Astrocyte (in vitro differentiated cells and primary cell): ENCODE results near the gene ARHGAP19. TPM values are rescaled to one million over a fixed set of nuclear protein-coding genes. Genes with fewer than 3 reads are reported as not detected.

Source experiments
- DNase-seq: peaks from one replicate; pipeline ENCODE4 v3.0.0-alpha.2; 2010; ENCODE audit warnings: low read depth
- FAIRE-seq: peaks from 2 replicates; lab custom pipeline; 2011; peaks lifted over from hg19 to GRCh38; lab: Jason Lieb, UNC
- H2AFZ ChIP-seq: 2 replicates; pipeline ENCODE4 v1.6.0; 2012; ENCODE audit warnings: low read depth, low read length, inconsistent platforms
- H3K27ac ChIP-seq: 2 replicates; pipeline ENCODE4 v1.5.1; 2011; ENCODE audit warnings: low read depth, low read length, inconsistent platforms
- H3K27me3 ChIP-seq: 2 replicates; pipeline ENCODE4 v1.6.0; 2011; ENCODE audit warnings: low read length, inconsistent platforms; ENCODE audit not compliant: insufficient read depth
- H3K36me3 ChIP-seq: 2 replicates; pipeline ENCODE4 v1.5.1; 2011; ENCODE audit warnings: low read length, inconsistent platforms; ENCODE audit not compliant: insufficient read depth
- H3K4me1 ChIP-seq: 2 replicates; pipeline ENCODE4 v1.5.1; 2011; ENCODE audit warnings: low read length, inconsistent platforms; ENCODE audit not compliant: insufficient read depth
- H3K4me2 ChIP-seq: 2 replicates; pipeline ENCODE4 v1.6.0; 2012; ENCODE audit warnings: low read length, inconsistent platforms
- H3K4me3 ChIP-seq: 2 replicates; pipeline ENCODE4 v1.5.1; 2011; ENCODE audit warnings: low read depth, mild to moderate bottlenecking, low read length, inconsistent platforms; ENCODE audit not compliant: insufficient read depth
- H3K79me2 ChIP-seq: 2 replicates; pipeline ENCODE4 v1.6.0; 2012; ENCODE audit warnings: mild to moderate bottlenecking, low read length, inconsistent platforms; ENCODE audit not compliant: insufficient read depth
- H3K9ac ChIP-seq: 2 replicates; pipeline ENCODE4 v1.6.0; 2012; ENCODE audit warnings: mild to moderate bottlenecking, low read length, inconsistent platforms
- H3K9me3 ChIP-seq: 2 replicates; pipeline ENCODE4 v1.5.1; 2012; ENCODE audit warnings: low read depth, mild to moderate bottlenecking, low read length, inconsistent platforms; ENCODE audit not compliant: insufficient read depth
- H4K20me1 ChIP-seq: 2 replicates; pipeline ENCODE4 v1.6.0; 2012; ENCODE audit warnings: low read length, inconsistent platforms; ENCODE audit not compliant: insufficient read depth
- H3K27ac Mint-ChIP-seq: one replicate; pipeline ENCODE4 v1.8.0; 2021; ENCODE audit warnings: mild to moderate bottlenecking, mixed read lengths; ENCODE audit not compliant: unreplicated experiment
- H3K27me3 Mint-ChIP-seq: one replicate; pipeline ENCODE4 v1.8.0; 2021; ENCODE audit warnings: low read depth, mixed read lengths; ENCODE audit not compliant: unreplicated experiment
- H3K36me3 Mint-ChIP-seq: one replicate; pipeline ENCODE4 v1.8.0; 2021; ENCODE audit warnings: low read depth, mixed read lengths; ENCODE audit not compliant: unreplicated experiment
- H3K4me1 Mint-ChIP-seq: one replicate; pipeline ENCODE4 v1.8.0; 2021; ENCODE audit warnings: low read depth, mixed read lengths; ENCODE audit not compliant: unreplicated experiment
- H3K4me3 Mint-ChIP-seq: one replicate; pipeline ENCODE4 v1.8.0; 2021; ENCODE audit warnings: mild to moderate bottlenecking, moderate library complexity, mixed read lengths; ENCODE audit not compliant: unreplicated experiment
- H3K9me3 Mint-ChIP-seq: one replicate; pipeline ENCODE4 v1.8.0; 2021; ENCODE audit warnings: mild to moderate bottlenecking, mixed read lengths; ENCODE audit not compliant: unreplicated experiment
- CTCF ChIP-seq: IDR thresholded peaks from 2 replicates; pipeline ENCODE4 v1.5.1; 2011; ENCODE audit warnings: low read depth, mild to moderate bottlenecking, inconsistent platforms, low read length, moderate library complexity; ENCODE audit not compliant: insufficient read depth
- EZH2 ChIP-seq: IDR thresholded peaks from 2 replicates; pipeline ENCODE4 v1.6.1; 2012; ENCODE audit warnings: mild to moderate bottlenecking, low read length, inconsistent platforms; ENCODE audit not compliant: insufficient read depth
- total RNA-seq: library from RNA; stranded (reverse); gene quantifications from 2 replicates; pipeline ENCODE4 v1.2.1, GENCODE V29; 2021

The ARHGAP19 gene
- total RNA-seq, 1 donor from 2014 or later = 9.0 TPM

GRCh38 chr10:97321804-97322190, 29.4 kb upstream of the ARHGAP19 start:
- Mint-ChIP-seq H3K4me1 (peaks cover 8% of the 10 kb centered on the region), H3K9me3 (no peaks in the 10 kb centered on the region), H3K27ac (no peak overlapping the region), H3K27me3 (peaks cover 14% of the 10 kb centered on the region), H3K4me3 (peak overlapping the region; percentile 29), H3K36me3 (no peaks in the 10 kb centered on the region)
- Histone ChIP-seq H3K4me3 (no peak overlapping the region), H3K4me2 (no peak overlapping the region), H3K27ac (no peak overlapping the region), H3K9ac (no peak overlapping the region), H2AFZ (no peak overlapping the region), H3K4me1 (peaks cover 8% of the 10 kb centered on the region), H3K27me3 (peaks cover 29% of the 10 kb centered on the region), H3K9me3 (no peaks in the 10 kb centered on the region), H4K20me1 (no peaks in the 10 kb centered on the region), H3K79me2 (no peaks in the 10 kb centered on the region), H3K36me3 (no peaks in the 10 kb centered on the region)
- FAIRE-seq (no peak), DNase-seq (no peak)
- TF ChIP-seq CTCF (no peak), EZH2 (no peak)

GRCh38 chr10:97321032-97321803, 28.8 kb upstream of the ARHGAP19 start:
- peak overlapping the region; percentile 99 for H3K4me2 ChIP-seq
- TF ChIP-seq CTCF (no peak), EZH2 (peak; percentile 57)
- H3K36me3 ChIP-seq = no peaks in the 10 kb centered on the region
- H3K27me3 ChIP-seq = peaks cover 29% of the 10 kb centered on the region
- H2AFZ ChIP-seq = no peak overlapping the region
- DNase-seq (no peak), FAIRE-seq (no peak)
- Mint-ChIP-seq H3K4me1 (peaks cover 8% of the 10 kb centered on the region), H3K27ac (no peak overlapping the region), H3K27me3 (peaks cover 14% of the 10 kb centered on the region), H3K36me3 (no peaks in the 10 kb centered on the region), H3K4me3 (no peak overlapping the region), H3K9me3 (no peaks in the 10 kb centered on the region)
- H3K79me2 ChIP-seq = no peaks in the 10 kb centered on the region
- no peak overlapping the region for H3K9ac ChIP-seq
- no peak overlapping the region for H3K4me3 ChIP-seq
- H3K9me3 ChIP-seq = no peaks in the 10 kb centered on the region
- H3K4me1 ChIP-seq = peaks cover 8% of the 10 kb centered on the region
- H3K27ac ChIP-seq = no peak overlapping the region
- H4K20me1 ChIP-seq = no peaks in the 10 kb centered on the region

GRCh38 chr10:97320480-97321031, 28.1 kb upstream of the ARHGAP19 start:
- no peak overlapping the region for H3K27ac Mint-ChIP-seq
- no peak for DNase-seq

More at GRCh38 chr10:97320480-97321031, 28.1 kb upstream of the ARHGAP19 start:
- Mint-ChIP-seq H3K27me3 (peaks cover 14% of the 10 kb centered on the region), H3K4me3 (peak overlapping the region; percentile 77), H3K9me3 (no peaks in the 10 kb centered on the region), H3K4me1 (peaks cover 8% of the 10 kb centered on the region), H3K36me3 (no peaks in the 10 kb centered on the region)
- Histone ChIP-seq H3K27me3 (peaks cover 29% of the 10 kb centered on the region), H4K20me1 (no peaks in the 10 kb centered on the region), H3K36me3 (no peaks in the 10 kb centered on the region), H2AFZ (peak overlapping the region; percentile 77), H3K79me2 (no peaks in the 10 kb centered on the region), H3K9me3 (no peaks in the 10 kb centered on the region), H3K4me2 (peak overlapping the region; percentile 99), H3K9ac (peak overlapping the region; percentile 100), H3K4me3 (peak overlapping the region; percentile 80), H3K4me1 (peaks cover 8% of the 10 kb centered on the region), H3K27ac (no peak overlapping the region)
- no peak for TF ChIP-seq CTCF
- TF ChIP-seq EZH2 = peak; percentile 82
- no peak for FAIRE-seq
